Left ventricle myocardium inferior (tissue), 1 donor: ENCODE measurements around the gene MAEA. TPM values are rescaled to one million over a fixed set of nuclear protein-coding genes. Genes with fewer than 3 reads are reported as not detected.
A peak's percentile ranks its signal among the peaks of the same experiment; 100 is the strongest.

ENCODE experiments used
- DNase-seq: peaks from one replicate; pipeline ENCODE4 v3.0.0-alpha.2; 2020
- H3K27ac ChIP-seq: fragments of 200-600 bp; replicated peaks from 2 replicates; pipeline ENCODE4 v1.8.0; 2021
- H3K27me3 ChIP-seq: fragments of 200-600 bp; 2 replicates; pipeline ENCODE4 v1.8.0; 2021; ENCODE audit warnings: low read depth
- H3K36me3 ChIP-seq: fragments of 200-600 bp; 2 replicates; pipeline ENCODE4 v1.8.0; 2021
- H3K4me1 ChIP-seq: fragments of 200-600 bp; 2 replicates; pipeline ENCODE4 v1.8.0; 2021
- H3K4me3 ChIP-seq: fragments of 200-600 bp; 2 replicates; pipeline ENCODE4 v1.8.0; 2021; ENCODE audit warnings: mild to moderate bottlenecking, moderate library complexity
- H3K9me3 ChIP-seq: fragments of 200-600 bp; replicated peaks from 2 replicates; pipeline ENCODE4 v1.8.0; 2021
- CTCF ChIP-seq: fragments of 200-600 bp; IDR thresholded peaks from 2 replicates; pipeline ENCODE4 v1.8.0; 2021; ENCODE audit warnings: antibody characterized with exemption, mild to moderate bottlenecking, borderline replicate concordance
- intact Hi-C: fragments of 100-400 bp; cut with micrococcal nuclease; formaldehyde crosslinking; loops from one replicate; pipeline ENCODE4 v1.11.0; 2022
- total RNA-seq: library from RNA; stranded (reverse); fragmentation: NEBNext Ultra II Directional; extraction: Animal tissue kit (Norgen Biotek cat#: 25700); gene quantifications from one replicate; pipeline ENCODE4 v1.2.1, GENCODE V29; 2021
- donor health status: DM: no; HTN: yes; CAD: no; lungs with severe emphysema.

Gene MAEA
- total RNA-seq, 1 donor from 2014 or later: 49.5 TPM

DNA sequence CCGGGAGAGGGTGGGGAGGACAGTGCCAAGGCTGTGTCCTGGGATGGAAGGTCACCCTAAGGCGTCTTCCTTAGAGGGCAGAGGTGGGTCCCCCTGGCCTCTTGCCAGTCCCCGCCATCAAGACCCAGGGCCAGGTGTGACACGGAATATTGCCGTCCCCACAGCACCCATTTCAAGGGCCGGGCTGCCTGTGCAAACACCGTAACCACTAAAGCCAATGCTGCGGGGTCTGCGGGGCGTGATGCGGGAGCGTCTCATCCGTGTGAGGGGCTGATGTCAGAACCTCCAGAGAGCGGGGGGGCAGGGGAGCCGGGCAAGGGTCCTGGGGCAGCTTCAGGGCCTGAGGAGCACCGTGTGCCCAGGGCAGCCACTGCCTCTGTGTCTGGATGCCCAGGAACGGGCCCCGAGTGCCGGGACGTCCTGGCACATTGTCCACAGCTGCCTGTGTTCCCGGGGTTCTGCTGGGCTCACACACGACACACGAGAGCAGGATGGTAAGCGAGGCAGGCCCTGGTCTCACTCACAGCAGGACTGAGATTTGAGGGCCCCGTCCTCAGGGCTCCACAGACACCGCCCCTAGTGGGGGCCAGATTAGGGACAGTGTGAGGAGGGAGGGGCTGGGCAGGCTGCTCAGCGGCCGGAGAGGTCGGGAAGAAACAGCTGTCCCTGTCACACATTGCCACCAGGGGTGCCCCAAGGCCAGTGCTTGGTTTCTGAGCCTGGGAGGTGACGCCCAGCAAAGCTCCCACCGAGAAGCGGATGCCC is 87.3 kb downstream of the MAEA start:
- Histone ChIP-seq H3K9me3 (no peaks in the 10 kb centered on the region), H3K27ac (no peak overlapping the region), H3K4me1 (no peaks in the 10 kb centered on the region), H3K4me3 (no peak overlapping the region), H3K36me3 (peaks cover 34% of the 10 kb centered on the region), H3K27me3 (no peaks in the 10 kb centered on the region)
- no peak for TF ChIP-seq CTCF
- intact Hi-C loops: no loop called here
- DNase-seq: peak; percentile 10

- intact Hi-C loops: no loop called here
- no peak overlapping the region for H3K27ac ChIP-seq
- no peaks in the 10 kb centered on the region for H3K9me3 ChIP-seq
- no peaks in the 10 kb centered on the region for H3K4me1 ChIP-seq
- no peaks in the 10 kb centered on the region for H3K27me3 ChIP-seq
- H3K4me3 ChIP-seq: no peak overlapping the region
- no peak for TF ChIP-seq CTCF
- DNase-seq: peak; percentile 10
- peaks cover 29% of the 10 kb centered on the region for H3K36me3 ChIP-seq
Observed at GRCh38 chr4:1377606-1378261, 88.0 kb downstream of the MAEA start.

DNA sequence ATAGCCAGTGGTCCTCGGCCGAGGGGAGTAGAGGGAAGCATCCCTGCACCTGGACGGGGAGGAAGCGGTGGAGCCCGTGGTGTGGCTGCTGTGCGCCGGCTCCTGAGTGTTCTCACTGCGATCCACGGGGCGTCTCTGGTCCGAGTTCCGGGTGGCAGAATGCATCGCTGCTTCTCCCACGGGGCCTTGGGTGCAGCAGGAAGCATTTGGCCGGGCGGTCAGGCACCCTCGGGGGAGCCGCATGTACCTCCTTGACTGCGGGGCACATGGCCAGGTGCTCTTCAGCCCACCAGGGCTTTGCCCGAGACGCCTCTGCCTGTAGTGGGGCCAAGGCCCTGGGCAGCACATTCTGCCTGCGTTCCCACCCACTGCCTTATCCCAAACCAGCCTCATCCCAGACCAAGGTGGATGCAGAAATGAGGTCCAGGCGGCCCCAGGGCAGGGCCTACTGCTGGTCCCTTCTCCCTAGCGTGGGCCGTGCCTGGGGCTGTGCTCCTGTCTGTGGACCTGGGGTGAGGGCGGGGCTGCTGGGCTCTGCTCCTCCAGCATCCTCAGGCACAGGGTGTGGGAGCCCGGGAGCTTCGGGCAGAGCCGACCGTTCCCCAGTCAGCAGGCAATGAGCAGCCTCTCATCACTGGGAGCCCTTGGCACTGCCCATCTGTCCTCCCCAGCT is 89.0 kb downstream of the MAEA start:
- H3K4me3 ChIP-seq: no peak overlapping the region
- no peaks in the 10 kb centered on the region for H3K4me1 ChIP-seq
- DNase-seq: peak; percentile 13
- H3K27me3 ChIP-seq: no peaks in the 10 kb centered on the region
- H3K9me3 ChIP-seq: no peaks in the 10 kb centered on the region
- intact Hi-C loops: no loop called here
- H3K27ac ChIP-seq: no peak overlapping the region
- no peak for TF ChIP-seq CTCF
- H3K36me3 ChIP-seq: peaks cover 28% of the 10 kb centered on the region

DNA sequence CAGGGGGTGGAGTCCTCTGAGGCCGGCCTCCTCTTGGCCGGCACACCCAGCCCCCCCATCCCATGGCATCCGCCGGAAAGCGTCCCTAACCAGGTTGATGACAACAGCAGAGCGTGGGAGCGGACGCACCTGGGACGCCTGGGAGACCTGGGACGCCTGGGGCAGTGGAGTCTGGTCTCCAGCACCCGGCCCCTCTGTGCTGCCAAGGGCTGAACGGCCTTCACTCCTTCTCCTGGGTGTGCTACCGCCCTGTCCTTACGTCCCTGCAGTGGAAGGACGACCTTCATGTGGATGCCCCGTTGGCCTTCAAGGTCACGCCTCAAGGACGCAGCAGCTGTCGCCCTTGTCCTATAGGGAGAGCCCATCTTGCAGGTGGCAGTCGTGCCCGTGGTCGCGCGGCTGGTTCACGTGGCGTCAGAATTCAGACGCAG is 89.7 kb downstream of the MAEA start:
- Histone ChIP-seq H3K27me3 (no peaks in the 10 kb centered on the region), H3K4me1 (no peaks in the 10 kb centered on the region), H3K36me3 (peaks cover 34% of the 10 kb centered on the region), H3K27ac (no peak overlapping the region), H3K9me3 (no peaks in the 10 kb centered on the region), H3K4me3 (no peak overlapping the region)
- DNase-seq: peak; percentile 7
- TF ChIP-seq CTCF: no peak
- intact Hi-C loops: no loop called here

DNA sequence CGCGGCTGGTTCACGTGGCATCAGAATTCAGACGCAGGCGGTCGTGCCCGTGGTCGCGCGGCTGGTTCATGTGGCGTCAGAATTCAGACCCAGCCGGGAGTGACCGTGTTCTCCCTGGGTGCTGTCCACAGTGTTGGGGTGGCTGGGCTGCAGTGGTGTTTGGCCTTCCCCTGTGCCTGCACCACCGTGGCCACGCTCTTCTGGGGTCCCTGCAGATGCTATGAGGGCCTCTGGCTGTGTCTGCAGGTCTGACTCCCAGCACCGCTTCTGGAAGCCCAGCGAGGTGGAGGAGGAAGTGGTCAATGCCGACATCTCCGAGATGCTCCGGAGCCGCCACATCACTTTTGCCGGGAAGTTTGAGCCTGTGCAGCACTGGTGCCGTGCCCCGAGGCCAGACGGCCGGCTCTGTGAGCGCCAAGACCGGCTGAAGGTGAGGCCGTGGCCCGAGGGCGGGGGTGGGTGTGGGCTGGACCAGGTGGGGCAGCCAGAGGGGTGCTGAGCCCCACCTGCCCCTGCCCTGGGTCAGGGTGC is 90.2 kb downstream of the MAEA start:
- H3K4me3 ChIP-seq: no peak overlapping the region
- no peak for TF ChIP-seq CTCF
- H3K36me3 ChIP-seq: peaks cover 38% of the 10 kb centered on the region

More for the DNA sequence above, 90.2 kb downstream of the MAEA start:
- Histone ChIP-seq H3K4me1 (no peaks in the 10 kb centered on the region), H3K9me3 (no peaks in the 10 kb centered on the region), H3K27ac (no peak overlapping the region), H3K27me3 (no peaks in the 10 kb centered on the region)
- DNase-seq: no peak
- intact Hi-C loops: no loop called here
